Measurements from ENCODE around the gene TFCP2.

TFCP2 gene

DNA sequence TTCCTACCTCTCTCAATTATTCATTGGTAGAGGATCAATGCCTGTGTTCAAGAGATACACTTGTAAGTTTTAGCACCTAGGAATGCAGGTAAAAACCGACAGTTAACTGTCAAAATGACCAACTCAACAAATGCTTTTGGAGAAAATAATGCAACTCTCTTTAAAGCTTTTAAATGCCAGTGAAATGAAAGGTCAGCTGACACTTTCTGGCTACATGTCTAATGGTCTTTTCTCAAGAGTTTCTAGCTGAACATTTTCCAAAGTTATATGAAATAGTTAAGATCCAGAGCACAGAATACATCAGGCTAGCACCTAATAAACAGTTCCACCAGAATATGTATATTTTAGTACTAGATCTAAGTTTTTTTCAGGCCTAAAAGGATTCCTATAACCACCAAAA is 91.5 kb downstream of the TFCP2 start:
- TF ChIP-seq TCF12 (IDR thresholded peaks at IDR 0.05; ENCODE audit: low read depth) (no peak), ZBTB7A (IDR thresholded peaks at IDR 0.05; ENCODE audit: low read depth) (no peak), FOXM1 (IDR thresholded peaks at IDR 0.05; ENCODE audit: borderline replicate concordance, low read depth) (no peak), EP300 (IDR thresholded peaks at IDR 0.05; ENCODE audit: borderline replicate concordance) (no peak), EGR1 (IDR thresholded peaks at IDR 0.05) (no peak), RAD21 (IDR thresholded peaks at IDR 0.05; ENCODE audit: low read depth) (no peak), YY1 (IDR thresholded peaks at IDR 0.05; ENCODE audit: low read depth) (no peak), NFIC (IDR thresholded peaks at IDR 0.05) (no peak), CREB1 (IDR thresholded peaks at IDR 0.05; ENCODE audit: low read depth) (no peak), TEAD4 (IDR thresholded peaks at IDR 0.05) (no peak), TAF1 (IDR thresholded peaks at IDR 0.05; ENCODE audit: low read depth) (no peak), CEBPB (IDR thresholded peaks at IDR 0.05) (no peak)
- TF ChIP-seq, protein P1, sequence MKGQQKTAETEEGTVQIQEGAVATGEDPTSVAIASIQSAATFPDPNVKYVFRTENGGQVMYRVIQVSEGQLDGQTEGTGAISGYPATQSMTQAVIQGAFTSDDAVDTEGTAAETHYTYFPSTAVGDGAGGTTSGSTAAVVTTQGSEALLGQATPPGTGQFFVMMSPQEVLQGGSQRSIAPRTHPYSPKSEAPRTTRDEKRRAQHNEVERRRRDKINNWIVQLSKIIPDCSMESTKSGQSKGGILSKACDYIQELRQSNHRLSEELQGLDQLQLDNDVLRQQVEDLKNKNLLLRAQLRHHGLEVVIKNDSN (IDR thresholded peaks at IDR 0.05), result no peak
- TF ChIP-seq, protein P2, sequence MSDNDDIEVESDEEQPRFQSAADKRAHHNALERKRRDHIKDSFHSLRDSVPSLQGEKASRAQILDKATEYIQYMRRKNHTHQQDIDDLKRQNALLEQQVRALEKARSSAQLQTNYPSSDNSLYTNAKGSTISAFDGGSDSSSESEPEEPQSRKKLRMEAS (IDR thresholded peaks at IDR 0.05), result no peak
- TF ChIP-seq, protein P3, sequence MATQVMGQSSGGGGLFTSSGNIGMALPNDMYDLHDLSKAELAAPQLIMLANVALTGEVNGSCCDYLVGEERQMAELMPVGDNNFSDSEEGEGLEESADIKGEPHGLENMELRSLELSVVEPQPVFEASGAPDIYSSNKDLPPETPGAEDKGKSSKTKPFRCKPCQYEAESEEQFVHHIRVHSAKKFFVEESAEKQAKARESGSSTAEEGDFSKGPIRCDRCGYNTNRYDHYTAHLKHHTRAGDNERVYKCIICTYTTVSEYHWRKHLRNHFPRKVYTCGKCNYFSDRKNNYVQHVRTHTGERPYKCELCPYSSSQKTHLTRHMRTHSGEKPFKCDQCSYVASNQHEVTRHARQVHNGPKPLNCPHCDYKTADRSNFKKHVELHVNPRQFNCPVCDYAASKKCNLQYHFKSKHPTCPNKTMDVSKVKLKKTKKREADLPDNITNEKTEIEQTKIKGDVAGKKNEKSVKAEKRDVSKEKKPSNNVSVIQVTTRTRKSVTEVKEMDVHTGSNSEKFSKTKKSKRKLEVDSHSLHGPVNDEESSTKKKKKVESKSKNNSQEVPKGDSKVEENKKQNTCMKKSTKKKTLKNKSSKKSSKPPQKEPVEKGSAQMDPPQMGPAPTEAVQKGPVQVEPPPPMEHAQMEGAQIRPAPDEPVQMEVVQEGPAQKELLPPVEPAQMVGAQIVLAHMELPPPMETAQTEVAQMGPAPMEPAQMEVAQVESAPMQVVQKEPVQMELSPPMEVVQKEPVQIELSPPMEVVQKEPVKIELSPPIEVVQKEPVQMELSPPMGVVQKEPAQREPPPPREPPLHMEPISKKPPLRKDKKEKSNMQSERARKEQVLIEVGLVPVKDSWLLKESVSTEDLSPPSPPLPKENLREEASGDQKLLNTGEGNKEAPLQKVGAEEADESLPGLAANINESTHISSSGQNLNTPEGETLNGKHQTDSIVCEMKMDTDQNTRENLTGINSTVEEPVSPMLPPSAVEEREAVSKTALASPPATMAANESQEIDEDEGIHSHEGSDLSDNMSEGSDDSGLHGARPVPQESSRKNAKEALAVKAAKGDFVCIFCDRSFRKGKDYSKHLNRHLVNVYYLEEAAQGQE (IDR thresholded peaks at IDR 0.05; ENCODE audit: low read depth), result no peak

DNA sequence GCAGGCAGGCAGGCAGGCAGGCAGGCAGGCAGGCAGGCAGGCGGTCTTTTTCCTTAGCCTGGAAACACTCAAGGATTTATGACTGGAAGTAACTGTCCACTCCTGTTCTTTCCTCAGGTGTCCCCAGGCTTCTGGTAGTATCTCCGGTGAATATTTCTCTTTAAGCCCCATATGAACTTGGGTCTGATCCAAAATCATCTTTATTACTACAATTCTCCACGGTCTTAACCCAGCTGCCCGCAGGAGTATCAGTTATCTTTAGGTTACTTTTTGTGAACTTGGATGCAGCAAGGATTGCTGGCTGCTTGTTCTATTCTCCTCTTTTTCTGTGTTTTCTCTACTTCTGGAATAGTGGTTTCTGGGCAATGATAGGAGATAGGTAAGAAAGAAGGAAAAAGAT is 92.8 kb downstream of the TFCP2 start:
- no peak for TF ChIP-seq FOXM1 (IDR thresholded peaks at IDR 0.05; ENCODE audit: borderline replicate concordance, low read depth)

DNA sequence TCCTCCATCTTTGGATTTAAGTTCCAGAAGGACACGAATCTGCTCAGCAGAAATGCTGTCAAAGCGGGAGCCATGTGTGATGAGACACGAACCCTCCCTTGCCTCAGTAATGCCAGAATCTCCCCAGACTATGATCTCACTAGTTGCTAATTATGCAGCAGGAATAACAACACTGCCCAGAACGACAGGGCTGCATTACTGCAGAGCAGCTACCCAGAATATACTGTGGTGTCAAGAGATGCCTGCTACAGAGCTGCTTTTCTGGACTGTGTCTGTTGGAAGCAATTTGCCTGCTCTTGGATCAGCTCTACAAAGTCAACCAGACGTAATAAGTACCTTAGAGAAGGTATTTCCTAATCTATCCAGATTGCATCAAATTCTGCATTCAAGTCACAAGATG is 95.0 kb downstream of the TFCP2 start:
- TF ChIP-seq NFIC (IDR thresholded peaks at IDR 0.05) (no peak), TEAD4 (IDR thresholded peaks at IDR 0.05) (no peak), FOXM1 (IDR thresholded peaks at IDR 0.05; ENCODE audit: borderline replicate concordance, low read depth) (no peak), TCF12 (IDR thresholded peaks at IDR 0.05; ENCODE audit: low read depth) (no peak), EP300 (IDR thresholded peaks at IDR 0.05; ENCODE audit: borderline replicate concordance) (no peak), CREB1 (IDR thresholded peaks at IDR 0.05; ENCODE audit: low read depth) (no peak), EGR1 (IDR thresholded peaks at IDR 0.05) (no peak)
- TF ChIP-seq, protein P1 (IDR thresholded peaks at IDR 0.05), result no peak

DNA sequence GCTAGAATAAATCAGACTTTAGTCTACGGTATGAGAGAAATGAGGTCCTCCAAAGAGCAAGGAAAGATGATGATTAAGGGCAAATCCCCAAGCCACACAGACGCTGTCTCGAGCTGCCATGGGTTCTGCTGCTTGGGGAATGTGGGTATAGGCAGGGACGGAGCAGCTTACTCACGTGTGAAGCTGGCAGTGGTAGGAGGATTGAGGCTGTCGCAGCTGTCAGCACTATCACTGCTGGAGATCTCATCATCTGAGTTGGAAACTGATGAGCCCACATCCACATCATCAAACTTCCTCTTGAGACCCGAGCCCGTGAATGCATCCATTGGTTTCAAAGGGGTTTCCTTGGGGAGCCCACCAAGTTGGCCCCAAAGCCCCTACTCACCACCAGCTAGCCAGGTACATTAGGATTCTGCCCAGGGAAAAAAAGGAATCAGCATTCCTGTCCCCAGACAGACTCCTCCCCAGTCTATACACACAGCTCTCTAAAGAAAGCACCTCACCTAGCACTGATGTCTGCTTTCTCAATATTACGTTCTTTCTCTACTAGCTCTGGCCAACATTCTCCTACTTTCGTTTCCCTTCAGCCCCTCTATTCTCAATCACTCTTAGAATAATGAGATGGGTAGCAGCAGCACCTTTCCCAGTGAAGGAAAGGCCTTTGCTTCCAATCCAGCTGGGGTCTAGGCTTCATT is 96.6 kb downstream of the TFCP2 start:
- TF ChIP-seq FOXM1 (IDR thresholded peaks at IDR 0.05; ENCODE audit: borderline replicate concordance, low read depth), result no peak
- no peak for TF ChIP-seq YY1 (IDR thresholded peaks at IDR 0.05; ENCODE audit: low read depth)
- no peak for TF ChIP-seq EP300 (IDR thresholded peaks at IDR 0.05; ENCODE audit: borderline replicate concordance)
- TF ChIP-seq CEBPB (IDR thresholded peaks at IDR 0.05), result no peak

DNA sequence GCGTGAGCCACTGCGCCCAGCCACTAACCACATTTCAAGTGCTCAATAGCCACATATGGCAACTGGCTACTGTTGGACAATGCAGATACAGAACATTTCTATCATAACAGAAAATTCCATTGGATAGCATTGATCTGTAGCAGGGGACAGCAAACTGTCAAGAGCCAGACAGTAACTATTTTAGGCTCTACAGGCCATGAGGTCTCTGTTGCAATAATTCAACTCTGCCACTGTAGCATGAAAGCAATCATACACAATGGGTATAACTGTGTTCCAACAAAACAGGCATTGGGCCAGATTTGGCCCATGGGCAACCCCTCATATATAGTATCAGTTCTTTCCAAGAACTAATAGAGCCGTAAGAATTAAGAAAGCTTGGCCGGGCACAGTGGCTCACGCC is 97.5 kb downstream of the TFCP2 start:
- TF ChIP-seq TAF1 (IDR thresholded peaks at IDR 0.05; ENCODE audit: low read depth) (no peak), ZBTB7A (IDR thresholded peaks at IDR 0.05; ENCODE audit: low read depth) (no peak), TEAD4 (IDR thresholded peaks at IDR 0.05) (no peak)
- TF ChIP-seq, protein P2 (IDR thresholded peaks at IDR 0.05), result no peak

DNA sequence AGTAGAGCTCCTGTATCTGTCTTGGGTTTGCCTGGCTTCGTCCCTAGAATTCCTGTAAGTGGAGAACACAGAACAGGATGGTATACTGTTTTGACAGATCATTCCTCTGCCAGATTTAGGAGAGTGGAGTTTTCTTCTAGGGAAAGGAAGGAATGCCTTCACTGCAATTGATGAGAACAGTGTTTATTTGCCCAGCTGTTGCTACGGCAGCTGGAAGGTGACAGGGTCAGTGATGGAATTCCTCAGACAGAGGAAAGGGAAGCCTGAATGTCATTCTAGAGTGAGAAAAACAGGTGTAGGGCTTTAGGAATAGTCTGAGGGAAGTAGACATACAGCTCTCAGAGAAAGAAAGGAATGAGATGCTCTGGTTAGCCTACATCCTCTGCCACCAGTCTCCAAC is 101.3 kb downstream of the TFCP2 start:
- TF ChIP-seq EP300 (IDR thresholded peaks at IDR 0.05; ENCODE audit: borderline replicate concordance), result no peak
- no peak for TF ChIP-seq NFIC (IDR thresholded peaks at IDR 0.05)
- no peak for TF ChIP-seq ZBTB7A (IDR thresholded peaks at IDR 0.05; ENCODE audit: low read depth)
- TF ChIP-seq, protein P1 (IDR thresholded peaks at IDR 0.05), result no peak
- TF ChIP-seq CEBPB (IDR thresholded peaks at IDR 0.05), result no peak
- TF ChIP-seq RAD21 (IDR thresholded peaks at IDR 0.05; ENCODE audit: low read depth), result no peak
- TF ChIP-seq EGR1 (IDR thresholded peaks at IDR 0.05), result no peak
- TF ChIP-seq YY1 (IDR thresholded peaks at IDR 0.05; ENCODE audit: low read depth), result no peak

DNA sequence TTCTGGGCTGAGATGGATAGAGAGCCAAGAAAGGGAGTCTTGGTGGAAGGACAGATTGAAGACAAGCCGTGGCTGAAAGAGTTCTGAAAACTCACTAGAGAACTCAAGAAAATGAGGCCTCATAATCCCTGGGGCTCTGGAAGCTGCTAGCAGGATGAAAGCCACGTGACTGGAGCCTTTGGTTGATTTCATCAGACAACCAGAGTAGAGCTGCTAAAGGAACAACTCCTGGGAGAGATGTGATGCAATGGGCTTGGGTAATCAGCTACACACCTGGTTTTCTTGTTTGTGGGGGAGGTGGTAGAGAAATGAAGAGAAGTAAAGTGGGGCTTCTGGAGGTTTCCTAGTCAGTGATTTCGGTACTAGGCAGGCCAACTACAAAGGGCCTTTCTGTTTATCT is 102.9 kb downstream of the TFCP2 start:
- no peak for TF ChIP-seq TEAD4 (IDR thresholded peaks at IDR 0.05)
- TF ChIP-seq ZBTB7A (IDR thresholded peaks at IDR 0.05; ENCODE audit: low read depth), result no peak
- TF ChIP-seq RAD21 (IDR thresholded peaks at IDR 0.05; ENCODE audit: low read depth), result no peak
- TF ChIP-seq FOXM1 (IDR thresholded peaks at IDR 0.05; ENCODE audit: borderline replicate concordance, low read depth), result no peak
- TF ChIP-seq EP300 (IDR thresholded peaks at IDR 0.05; ENCODE audit: borderline replicate concordance), result no peak
- TF ChIP-seq CEBPB (IDR thresholded peaks at IDR 0.05), result no peak
- TF ChIP-seq, protein P2 (IDR thresholded peaks at IDR 0.05), result no peak
- TF ChIP-seq EGR1 (IDR thresholded peaks at IDR 0.05), result no peak
- no peak for TF ChIP-seq NFIC (IDR thresholded peaks at IDR 0.05)
- no peak for TF ChIP-seq YY1 (IDR thresholded peaks at IDR 0.05; ENCODE audit: low read depth)
- no peak for TF ChIP-seq TCF12 (IDR thresholded peaks at IDR 0.05; ENCODE audit: low read depth)
- TF ChIP-seq CREB1 (IDR thresholded peaks at IDR 0.05; ENCODE audit: low read depth), result no peak
- no peak for TF ChIP-seq TAF1 (IDR thresholded peaks at IDR 0.05; ENCODE audit: low read depth)
- TF ChIP-seq, protein P3 (IDR thresholded peaks at IDR 0.05; ENCODE audit: low read depth), result no peak
- TF ChIP-seq, protein P1 (IDR thresholded peaks at IDR 0.05), result no peak

All from Ishikawa (cell line).